GM12872 (cell line): ENCODE measurements around the gene SMOC1.

Experiments used
- CTCF ChIP-seq: IDR thresholded peaks from 3 replicates; pipeline ENCODE4 v1.5.1; 2011; ENCODE audit warnings: low read depth, mild to moderate bottlenecking, low read length, moderate library complexity; ENCODE audit not compliant: insufficient read depth

Gene SMOC1

GRCh38 chr14:69853774-69854173 lies 25.4 kb upstream of the SMOC1 start:
- no peak for TF ChIP-seq CTCF

GRCh38 chr14:69854598-69854997 lies 24.6 kb upstream of the SMOC1 start:
- TF ChIP-seq CTCF, result no peak

- TF ChIP-seq CTCF, result no peak
These were observed 23.9 kb upstream of the SMOC1 start for GRCh38 chr14:69855180-69855832.

- TF ChIP-seq CTCF, result no peak
These were observed 20.4 kb upstream of the SMOC1 start for GRCh38 chr14:69858801-69859200.

GRCh38 chr14:69859591-69859990 lies 19.6 kb upstream of the SMOC1 start:
- TF ChIP-seq CTCF, result no peak

GRCh38 chr14:69860221-69860620 lies 19.0 kb upstream of the SMOC1 start:
- no peak for TF ChIP-seq CTCF

- TF ChIP-seq CTCF, result no peak
These were observed 18.1 kb upstream of the SMOC1 start for GRCh38 chr14:69861025-69861569.
